T-helper 17 cell (primary cell): ENCODE data around the gene PPP4R2. TPM values are rescaled to one million over a fixed set of nuclear protein-coding genes. Genes with fewer than 3 reads are reported as not detected.
"Not testable (repeated sequence)": the region's sequence is repeated elsewhere in the genome, so short reads cannot be mapped to it uniquely, and the experiment has no call there.

Experiments used
- ATAC-seq: fragments of 150-1000 bp; cut with Tn5 transposase; 2 replicates; pipeline ENCODE4 v1.10.0; 2021; ENCODE audit warnings: mild to moderate bottlenecking, moderate library complexity
- DNase-seq, 3 donors: peaks; one replicate each; pipeline versions ENCODE4 v3.0.0 to v3.0.0-alpha.2; 2020 to 2021
- H3K9me3 ChIP-seq: one replicate; pipeline ENCODE4 v1.7.0; 2013; ENCODE audit warnings: low read length, mild to moderate bottlenecking; ENCODE audit not compliant: control insufficient read depth, poor library complexity, severe bottlenecking
- H3K27ac Mint-ChIP-seq: one replicate; pipeline ENCODE4 v1.8.0; 2022; ENCODE audit warnings: mild to moderate bottlenecking, moderate library complexity, mixed read lengths
- H3K27me3 Mint-ChIP-seq: one replicate; pipeline ENCODE4 v1.8.0; 2022; ENCODE audit warnings: mixed read lengths
- H3K36me3 Mint-ChIP-seq: one replicate; pipeline ENCODE4 v1.8.0; 2022; ENCODE audit warnings: low read depth, mixed read lengths
- H3K4me1 Mint-ChIP-seq: one replicate; pipeline ENCODE4 v1.8.0; 2022; ENCODE audit warnings: mild to moderate bottlenecking, mixed read lengths
- H3K4me3 Mint-ChIP-seq: one replicate; pipeline ENCODE4 v1.8.0; 2022; ENCODE audit warnings: mild to moderate bottlenecking, moderate library complexity, mixed read lengths
- total RNA-seq, 4 donors: library from RNA in 2 of 4; stranded (reverse) in 2 of 4; gene quantifications; one replicate each; pipeline ENCODE4 v1.2.3 and lab custom pipeline; 2022 to 2026

PPP4R2 gene
- total RNA-seq, 2 donors from 2014 or later = 60.1 to 65.1 TPM

DNA sequence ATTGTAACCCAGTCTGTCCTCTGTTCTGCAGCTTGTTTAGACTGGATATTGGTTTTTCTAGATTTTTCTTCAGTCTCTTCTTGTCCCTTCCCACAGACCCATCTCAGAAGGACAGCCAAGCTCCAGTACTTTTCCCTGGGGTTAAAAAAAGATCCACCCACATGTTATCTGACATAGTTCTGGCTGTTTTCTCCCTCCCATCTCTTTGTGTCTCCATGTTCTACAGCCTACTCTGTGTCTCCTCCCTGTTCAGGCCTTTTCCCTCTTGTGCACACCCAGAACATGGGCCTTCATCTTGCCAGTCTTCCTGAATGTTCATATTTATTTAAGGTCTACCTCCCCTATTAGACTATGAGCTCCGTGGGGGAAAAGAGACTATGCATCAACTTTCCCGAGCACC, 5.1 kb upstream of the PPP4R2 start:
- no peak overlapping the region for H3K4me3 Mint-ChIP-seq
- H3K4me1 Mint-ChIP-seq = peaks cover 2% of the 10 kb centered on the region
- H3K27me3 Mint-ChIP-seq = no peaks in the 10 kb centered on the region
- no peaks in the 10 kb centered on the region for H3K36me3 Mint-ChIP-seq
- no peak overlapping the region for H3K27ac Mint-ChIP-seq
- DNase-seq = no peak
- ATAC-seq = no peak
- H3K9me3 ChIP-seq = no peaks in the 10 kb centered on the region

DNA sequence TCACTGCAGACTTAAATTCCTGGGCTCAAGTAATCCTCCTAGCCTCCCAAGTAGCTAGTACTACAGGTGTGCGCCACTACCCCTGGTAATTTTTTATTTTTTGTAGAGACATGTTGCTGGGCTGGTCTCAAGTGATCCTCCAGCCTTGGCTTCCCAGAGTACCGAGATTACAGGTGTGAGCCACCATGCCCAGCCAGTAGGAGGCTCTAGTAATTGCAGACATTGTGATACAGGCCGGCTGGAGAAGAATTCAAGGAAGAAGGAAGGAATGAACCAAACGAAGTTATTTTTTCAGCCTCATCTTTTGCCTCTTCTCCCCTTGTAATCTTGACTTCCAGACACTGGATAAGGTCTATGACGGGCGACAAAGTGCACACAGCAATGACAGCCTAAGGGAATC, 3.2 kb upstream of the PPP4R2 start:
- DNase-seq (no peak), ATAC-seq (no peak)
- Mint-ChIP-seq H3K4me3 (no peak overlapping the region), H3K36me3 (peaks cover 4% of the 10 kb centered on the region), H3K27ac (no peak overlapping the region), H3K4me1 (peaks cover 9% of the 10 kb centered on the region), H3K27me3 (no peaks in the 10 kb centered on the region)
- no peaks in the 10 kb centered on the region for H3K9me3 ChIP-seq

DNA sequence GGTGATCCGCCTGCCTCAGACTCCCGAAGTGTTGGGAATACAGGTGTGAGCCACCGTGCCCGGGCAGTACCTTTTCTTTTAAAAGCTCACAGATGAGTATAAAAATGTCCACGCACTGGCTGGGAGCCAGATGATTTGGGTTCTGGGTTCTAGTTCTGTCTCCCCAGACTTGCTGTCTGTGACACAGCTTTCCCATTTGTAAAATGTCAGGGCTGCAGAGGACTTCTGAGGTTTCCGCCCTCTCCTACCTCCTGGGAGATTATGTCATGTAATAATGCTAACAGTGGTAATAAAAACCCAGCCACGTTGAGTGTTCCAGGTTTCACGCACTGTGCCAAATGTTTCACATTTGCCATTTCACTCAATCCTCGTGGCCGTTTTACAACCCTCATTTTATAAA, 1.3 kb upstream of the PPP4R2 start:
- ATAC-seq (no peak), DNase-seq (no peak)
- H3K4me1 Mint-ChIP-seq = peaks cover 23% of the 10 kb centered on the region
- peaks cover 4% of the 10 kb centered on the region for H3K36me3 Mint-ChIP-seq
- H3K27ac Mint-ChIP-seq = peak overlapping the region; percentile 92
- H3K4me3 Mint-ChIP-seq = peak overlapping the region; percentile 61
- no peaks in the 10 kb centered on the region for H3K27me3 Mint-ChIP-seq
- H3K9me3 ChIP-seq = no peaks in the 10 kb centered on the region

DNA sequence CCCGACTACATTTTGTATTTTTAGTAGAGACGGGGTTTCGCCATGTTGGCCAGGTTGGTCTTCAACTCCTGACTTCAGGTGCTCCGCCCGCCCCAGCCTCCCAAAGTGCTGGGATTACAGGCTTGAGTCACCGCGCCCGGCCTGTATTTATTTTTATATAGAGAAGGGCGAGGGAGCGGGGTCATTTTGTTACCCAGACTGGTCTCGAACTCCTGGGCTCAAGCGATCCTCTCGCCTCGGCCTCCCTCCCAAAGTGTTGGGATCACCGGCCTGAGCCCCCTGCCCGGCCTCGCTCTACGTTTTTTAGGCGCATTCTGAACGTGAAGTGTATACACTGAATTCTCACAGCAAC, 514 bp upstream of the PPP4R2 start:
- peak overlapping the region; percentile 92 for H3K27ac Mint-ChIP-seq
- ATAC-seq = no peak
- peak in 1 of 3 donors; percentile 8 for DNase-seq
- H3K4me1 Mint-ChIP-seq = peaks cover 28% of the 10 kb centered on the region
- no peaks in the 10 kb centered on the region for H3K27me3 Mint-ChIP-seq
- peak overlapping the region; percentile 92 for H3K4me3 Mint-ChIP-seq
- no peaks in the 10 kb centered on the region for H3K9me3 ChIP-seq
- H3K36me3 Mint-ChIP-seq = peaks cover 4% of the 10 kb centered on the region

DNA sequence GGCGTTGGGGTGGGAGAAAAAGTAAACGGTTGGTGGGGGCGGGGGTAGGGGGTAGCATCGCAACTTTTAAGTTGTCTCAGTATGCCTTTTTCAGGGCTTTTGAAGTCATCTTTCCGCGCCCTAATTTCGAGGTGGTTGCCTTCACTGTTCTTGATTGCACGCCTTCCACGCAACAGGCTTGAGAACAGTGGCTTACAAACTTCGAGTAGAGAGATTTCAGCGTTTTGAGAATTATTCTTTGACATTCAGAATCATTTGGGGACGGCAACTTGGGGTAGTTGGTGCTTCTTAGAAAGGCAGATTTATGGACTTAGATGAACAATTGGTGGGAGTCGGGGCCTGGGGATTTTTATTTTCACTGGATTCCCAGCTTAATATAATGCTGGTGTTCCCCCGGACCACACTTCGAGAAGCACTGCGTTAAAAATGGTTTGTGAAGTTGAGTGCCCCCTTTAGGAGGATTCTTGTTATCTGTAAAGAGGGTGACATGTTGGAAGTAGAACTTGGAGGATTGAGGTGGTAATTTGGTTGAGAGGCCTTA, 880 bp downstream of the PPP4R2 start:
- H3K27ac Mint-ChIP-seq = peak overlapping the region; percentile 92
- ATAC-seq (peak; percentile 35), DNase-seq (peak in 1 of 3 donors; percentile 14)
- peak overlapping the region; percentile 92 for H3K4me3 Mint-ChIP-seq
- H3K4me1 Mint-ChIP-seq = peaks cover 37% of the 10 kb centered on the region
- no peaks in the 10 kb centered on the region for H3K27me3 Mint-ChIP-seq
- peaks cover 7% of the 10 kb centered on the region for H3K36me3 Mint-ChIP-seq
- no peaks in the 10 kb centered on the region for H3K9me3 ChIP-seq

DNA sequence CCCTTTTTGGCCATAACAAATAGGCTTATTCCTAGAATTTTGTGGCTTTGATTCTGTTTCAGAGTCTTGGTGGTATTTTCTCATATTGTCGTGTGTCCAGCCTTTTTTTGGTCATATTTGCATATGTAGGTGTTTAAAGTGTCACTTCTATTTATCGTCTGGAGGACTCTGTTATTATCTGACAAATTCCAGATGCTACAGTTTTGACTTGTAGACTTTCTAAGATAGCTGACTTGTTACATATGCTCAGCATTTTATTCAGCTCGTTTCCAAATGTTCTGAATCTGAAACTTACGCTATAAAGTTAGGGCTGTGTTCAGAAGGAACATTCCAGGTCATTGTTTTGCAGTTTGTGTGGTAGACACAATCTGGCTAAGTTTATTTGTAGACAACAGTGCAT, 1.9 kb downstream of the PPP4R2 start:
- H3K36me3 Mint-ChIP-seq = peaks cover 7% of the 10 kb centered on the region
- H3K9me3 ChIP-seq = no peaks in the 10 kb centered on the region
- no peaks in the 10 kb centered on the region for H3K27me3 Mint-ChIP-seq
- peaks cover 40% of the 10 kb centered on the region for H3K4me1 Mint-ChIP-seq
- peak overlapping the region; percentile 92 for H3K27ac Mint-ChIP-seq
- H3K4me3 Mint-ChIP-seq = peak overlapping the region; percentile 92
- no peak for DNase-seq
- no peak for ATAC-seq

DNA sequence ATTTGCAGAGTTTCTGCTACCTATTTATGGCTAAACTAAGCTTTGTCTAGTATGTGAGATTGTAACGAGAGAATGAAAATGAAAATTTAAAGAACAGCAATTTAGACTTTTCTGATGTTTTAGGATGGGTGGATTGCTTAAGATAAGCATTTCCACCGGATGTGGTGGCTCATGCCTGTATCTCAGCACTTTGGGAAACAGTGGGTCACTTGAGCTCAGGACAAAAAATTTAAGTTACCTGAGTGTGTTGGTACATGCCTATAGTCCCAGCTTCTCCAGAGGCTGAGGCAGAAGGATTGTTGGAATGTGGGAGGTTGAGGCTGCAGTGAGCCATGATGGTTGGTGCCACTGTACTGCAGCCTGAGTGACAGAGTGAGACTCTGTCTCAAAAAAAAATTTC, 3.3 kb downstream of the PPP4R2 start:
- Mint-ChIP-seq H3K27me3 (no peaks in the 10 kb centered on the region), H3K36me3 (peaks cover 7% of the 10 kb centered on the region), H3K4me3 (peak overlapping the region; percentile 77), H3K4me1 (peaks cover 44% of the 10 kb centered on the region), H3K27ac (peak overlapping the region; percentile 92)
- no peaks in the 10 kb centered on the region for H3K9me3 ChIP-seq
- no peak for ATAC-seq
- DNase-seq = no peak

DNA sequence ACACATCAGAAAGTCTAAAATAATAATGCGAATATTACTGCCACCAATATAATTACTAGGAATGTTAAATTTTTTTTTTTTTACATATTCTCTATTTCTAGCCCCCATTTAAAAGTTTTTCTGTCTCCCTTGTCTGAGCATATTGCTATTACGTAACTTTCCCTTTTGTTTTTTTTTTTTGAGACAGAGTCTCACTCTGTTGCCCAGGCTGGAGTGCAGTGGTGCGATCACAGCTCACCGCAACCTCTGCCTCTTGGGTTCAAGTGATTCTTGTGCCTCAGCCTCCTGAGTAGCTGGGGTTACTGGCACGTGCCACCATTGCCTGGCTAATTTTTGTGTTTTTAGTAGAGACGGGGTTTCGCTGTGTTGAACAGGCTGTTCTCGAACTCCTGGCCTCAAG, 6.4 kb downstream of the PPP4R2 start:
- peak overlapping the region; percentile 19 for H3K4me3 Mint-ChIP-seq
- not testable (repeated sequence) for DNase-seq, ATAC-seq, H3K9me3 ChIP-seq, H3K36me3 Mint-ChIP-seq, H3K27me3 Mint-ChIP-seq
- H3K27ac Mint-ChIP-seq = peak overlapping the region; percentile 37
- H3K4me1 Mint-ChIP-seq = peaks cover 53% of the 10 kb centered on the region

DNA sequence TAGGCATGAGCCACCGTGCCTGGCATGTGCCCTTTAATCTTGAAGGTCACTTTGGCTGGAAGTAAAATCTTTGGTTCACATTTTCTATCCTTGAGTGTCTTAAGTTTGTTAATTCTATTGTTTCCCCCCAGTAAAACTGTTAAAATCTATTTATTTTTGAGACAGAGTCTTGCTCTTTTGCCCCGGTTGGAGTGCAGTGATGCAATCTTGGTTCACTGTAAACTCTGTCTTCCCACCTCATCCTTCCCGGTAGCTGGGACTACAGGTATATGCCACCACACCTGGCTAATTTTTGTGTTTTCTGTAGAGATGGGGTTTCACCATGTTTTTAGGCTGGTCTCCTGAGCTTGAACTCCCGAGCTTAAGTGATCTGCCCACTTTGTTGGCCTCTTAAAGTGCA, 7.7 kb downstream of the PPP4R2 start:
- no peak for DNase-seq
- H3K9me3 ChIP-seq = no peaks in the 10 kb centered on the region
- ATAC-seq = no peak
- Mint-ChIP-seq H3K27me3 (no peaks in the 10 kb centered on the region), H3K4me3 (no peak overlapping the region), H3K4me1 (peaks cover 55% of the 10 kb centered on the region), H3K27ac (peak overlapping the region; percentile 37), H3K36me3 (peaks cover 12% of the 10 kb centered on the region)

DNA sequence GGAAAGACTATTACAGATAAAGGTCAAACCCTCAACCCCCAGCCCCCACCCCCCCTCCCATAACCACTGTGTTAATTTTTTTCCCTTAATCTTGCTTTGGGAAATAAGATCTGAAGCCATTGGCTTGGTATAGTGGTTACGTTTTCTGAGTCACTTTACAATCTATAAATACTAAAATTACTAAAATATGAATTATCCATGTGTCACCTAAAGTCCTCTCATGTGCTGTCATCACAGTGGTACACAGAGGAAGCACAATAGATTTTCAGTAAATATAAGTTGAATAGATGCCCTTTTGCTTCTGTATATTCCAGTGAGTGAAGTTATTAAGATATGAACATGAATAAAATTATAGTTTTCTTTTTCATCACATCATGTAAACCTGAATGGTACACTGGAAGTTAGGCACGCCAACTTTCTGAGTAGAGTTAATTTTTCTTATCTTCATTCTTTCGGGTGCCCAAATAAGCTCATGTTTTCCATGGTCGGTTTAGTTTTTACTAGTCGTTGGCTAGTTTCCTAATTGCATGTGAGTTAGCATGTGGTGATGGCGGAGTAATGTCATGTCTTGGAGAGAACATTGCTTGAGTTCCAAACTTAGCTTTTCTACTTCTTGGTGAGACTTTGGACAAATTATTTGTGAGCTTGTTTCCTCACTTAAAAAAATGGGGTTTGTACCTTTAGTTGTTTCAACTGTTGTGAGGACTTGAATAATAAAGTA, 11.5 kb downstream of the PPP4R2 start:
- DNase-seq (no peak), ATAC-seq (no peak)
- H3K4me1 Mint-ChIP-seq = peaks cover 59% of the 10 kb centered on the region
- H3K27ac Mint-ChIP-seq = peak overlapping the region; percentile 83
- peaks cover 9% of the 10 kb centered on the region for H3K36me3 Mint-ChIP-seq
- no peaks in the 10 kb centered on the region for H3K27me3 Mint-ChIP-seq
- H3K4me3 Mint-ChIP-seq = peak overlapping the region; percentile 25
- no peaks in the 10 kb centered on the region for H3K9me3 ChIP-seq

DNA sequence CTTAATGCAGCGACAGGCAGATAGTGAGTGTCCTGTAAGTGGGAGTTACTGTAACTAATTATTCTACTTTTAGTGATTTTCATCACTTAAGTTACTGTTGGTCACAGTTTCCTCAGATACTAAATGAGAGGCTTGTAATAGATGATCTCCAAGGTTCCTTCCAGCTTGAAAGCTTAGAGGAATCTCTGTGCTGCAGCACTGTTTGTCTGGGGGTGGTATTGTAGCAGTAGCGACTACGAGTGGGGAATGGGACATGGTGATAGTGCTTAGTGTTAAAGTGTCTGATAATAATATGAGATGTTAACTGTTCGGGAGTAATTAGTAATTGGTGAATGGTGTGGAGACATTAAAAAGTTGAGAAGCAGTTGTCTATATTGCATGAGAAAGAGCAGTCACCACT, 12.4 kb downstream of the PPP4R2 start:
- ATAC-seq (no peak), DNase-seq (no peak)
- no peaks in the 10 kb centered on the region for H3K27me3 Mint-ChIP-seq
- H3K4me1 Mint-ChIP-seq = peaks cover 57% of the 10 kb centered on the region
- H3K9me3 ChIP-seq = no peaks in the 10 kb centered on the region
- peaks cover 9% of the 10 kb centered on the region for H3K36me3 Mint-ChIP-seq
- peak overlapping the region; percentile 49 for H3K4me3 Mint-ChIP-seq
- H3K27ac Mint-ChIP-seq = peak overlapping the region; percentile 83

DNA sequence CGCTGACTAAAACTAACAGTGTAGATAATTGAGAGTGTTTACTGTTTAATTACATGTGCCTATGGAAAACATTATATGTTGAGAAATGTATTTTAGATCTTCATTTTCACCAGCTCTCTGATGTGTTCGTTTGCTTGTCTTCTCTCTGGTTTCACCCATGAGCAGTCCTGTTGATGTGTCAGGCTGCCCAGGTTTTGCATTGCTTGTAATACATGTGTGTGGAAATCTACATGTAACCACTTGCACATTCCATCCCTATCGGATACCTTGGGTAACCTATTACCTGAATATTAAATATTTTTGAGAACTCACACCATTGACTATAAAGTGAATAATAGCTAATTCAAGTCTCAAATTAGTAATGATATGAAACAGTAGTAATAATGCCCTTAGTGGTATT, 13.1 kb downstream of the PPP4R2 start:
- peaks cover 9% of the 10 kb centered on the region for H3K36me3 Mint-ChIP-seq

DNA sequence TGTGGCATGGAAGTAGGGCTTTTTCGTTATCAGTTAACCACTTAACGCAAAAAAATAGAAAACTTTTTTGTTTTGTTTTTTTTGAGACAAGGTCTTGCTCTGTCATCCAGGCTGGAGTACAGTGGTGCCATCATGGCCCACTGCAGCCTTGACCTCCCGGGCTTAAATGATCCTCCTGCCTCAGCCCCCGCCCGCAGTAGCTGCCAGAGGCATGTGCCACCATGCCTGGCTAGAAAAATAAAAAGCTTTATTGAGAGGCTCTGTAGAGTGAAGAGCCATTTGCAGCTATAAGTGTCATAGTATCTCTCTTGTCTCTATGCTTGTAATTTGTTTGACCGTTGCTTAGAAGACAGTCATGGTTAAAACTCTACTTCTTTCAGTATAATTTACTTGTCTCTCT, 13.5 kb downstream of the PPP4R2 start:
- Mint-ChIP-seq H3K27me3 (no peaks in the 10 kb centered on the region), H3K36me3 (peaks cover 9% of the 10 kb centered on the region), H3K27ac (peak overlapping the region; percentile 83), H3K4me3 (no peak overlapping the region), H3K4me1 (peaks cover 53% of the 10 kb centered on the region)
- H3K9me3 ChIP-seq = no peaks in the 10 kb centered on the region
- ATAC-seq (no peak), DNase-seq (no peak)

More for the DNA sequence above, 13.1 kb downstream of the PPP4R2 start:
- no peak overlapping the region for H3K4me3 Mint-ChIP-seq
- H3K9me3 ChIP-seq = no peaks in the 10 kb centered on the region
- peaks cover 53% of the 10 kb centered on the region for H3K4me1 Mint-ChIP-seq
- peak overlapping the region; percentile 83 for H3K27ac Mint-ChIP-seq
- ATAC-seq (no peak), DNase-seq (no peak)
- H3K27me3 Mint-ChIP-seq = no peaks in the 10 kb centered on the region

DNA sequence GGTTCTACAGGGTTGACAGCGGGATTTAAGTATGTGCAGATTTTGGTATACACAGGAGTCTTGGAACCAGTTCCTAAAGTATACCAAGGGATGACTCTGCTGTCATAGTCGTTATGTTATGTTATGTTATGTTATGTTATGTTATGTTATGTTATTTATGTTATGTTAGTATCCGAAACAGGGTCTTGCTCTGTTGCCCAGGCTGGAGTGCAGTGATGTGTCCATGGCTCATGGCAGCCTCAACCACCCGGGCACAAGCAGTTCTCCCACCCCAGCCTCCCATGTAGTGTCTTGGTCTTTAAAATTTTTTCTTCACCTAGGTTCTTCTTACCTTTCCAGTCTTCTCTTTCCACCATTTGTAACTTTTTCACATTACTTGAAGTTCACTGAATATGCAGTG, 21.7 kb downstream of the PPP4R2 start:
- H3K4me3 Mint-ChIP-seq = peak overlapping the region; percentile 2
- H3K27me3 Mint-ChIP-seq = no peaks in the 10 kb centered on the region
- ATAC-seq = no peak
- H3K4me1 Mint-ChIP-seq = peaks cover 41% of the 10 kb centered on the region
- DNase-seq = no peak
- H3K36me3 Mint-ChIP-seq = peaks cover 4% of the 10 kb centered on the region
- no peaks in the 10 kb centered on the region for H3K9me3 ChIP-seq
- peak overlapping the region; percentile 37 for H3K27ac Mint-ChIP-seq
